Thymus (tissue), 11 donors: Measurements from ENCODE around the gene CXorf49B. TPM values are rescaled to one million over a fixed set of nuclear protein-coding genes. Genes with fewer than 3 reads are reported as not detected.
"Not testable (repeated sequence)": the region's sequence is repeated elsewhere in the genome, so short reads cannot be mapped to it uniquely, and the experiment has no call there.

Experiments
- DNase-seq, 9 donors: peaks; one replicate each; pipeline ENCODE4 v3.0.0-alpha.2; 2013; ENCODE audit warnings: low spot score in 9 of 9, low read depth in 6 of 9, missing footprints in 1 of 9
- H3K27ac ChIP-seq, 2 donors: one replicate each; pipeline ENCODE4 v1.5.1; 2013; ENCODE audit warnings: control low read depth in 1 of 2, low read depth in 1 of 2, low read length in 1 of 2, mild to moderate bottlenecking in 1 of 2, moderate library complexity in 1 of 2
- H3K27me3 ChIP-seq, 2 donors: one replicate each; pipeline ENCODE4 v1.5.1; 2013; ENCODE audit warnings: low read length in 1 of 2; ENCODE audit not compliant: control insufficient read depth in 2 of 2, insufficient read depth in 1 of 2
- H3K36me3 ChIP-seq, 2 donors: one replicate each; pipeline ENCODE4 v1.5.1; 2013; ENCODE audit warnings: low read length in 1 of 2, mild to moderate bottlenecking in 1 of 2, moderate library complexity in 1 of 2; ENCODE audit not compliant: control insufficient read depth in 2 of 2, insufficient read depth in 2 of 2
- H3K4me1 ChIP-seq, 2 donors: one replicate each; pipeline ENCODE4 v1.5.1; 2013; ENCODE audit warnings: low read length in 2 of 2; ENCODE audit not compliant: control insufficient read depth in 2 of 2, insufficient read depth in 2 of 2
- H3K4me3 ChIP-seq, 2 donors: one replicate each; pipeline ENCODE4 v1.5.1; 2013; ENCODE audit warnings: low read length in 2 of 2, control low read depth in 1 of 2, mild to moderate bottlenecking in 1 of 2
- H3K9me3 ChIP-seq, 2 donors: one replicate each; pipeline ENCODE4 v1.5.1; 2013; ENCODE audit warnings: low read length in 1 of 2, mild to moderate bottlenecking in 1 of 2; ENCODE audit not compliant: control insufficient read depth in 2 of 2, insufficient read depth in 1 of 2
- WGBS: extraction: QIAGEN DNeasy Blood & Tissue Kit; methylation state at CpG from one replicate; pipeline ENCODE4 v1.1.7; 2013; 5-methylcytosine and 5-hydroxymethylcytosine counted together
- polyA plus RNA-seq: library from polyadenylated mRNA; stranded (reverse); fragments of 200-250 nt; gene quantifications from one replicate; pipeline ENCODE4 v1.2.3, GENCODE V29; 2013
- total RNA-seq: library from RNA; stranded (reverse); fragments of 120-200 nt; gene quantifications from one replicate; pipeline ENCODE4 v1.2.4, GENCODE V29; 2013
- donor health status: healthy.

The CXorf49B gene
- total and polyA plus RNA-seq, 2 donors, result 0.52 to 2.2 TPM

- not testable (repeated sequence) for H3K27ac ChIP-seq, H3K9me3 ChIP-seq, H3K4me1 ChIP-seq, H3K27me3 ChIP-seq, DNase-seq, H3K4me3 ChIP-seq, H3K36me3 ChIP-seq
- WGBS, result no CpG with 5 or more reads among the region's 8 CpGs
Measured at GRCh38 chrX:71765613-71766012, 2.5 kb downstream of the CXorf49B start.

- no CpG with 5 or more reads among the region's 14 CpGs for WGBS
- not testable (repeated sequence) for H3K4me1 ChIP-seq, H3K27ac ChIP-seq, H3K27me3 ChIP-seq, H3K9me3 ChIP-seq, H3K4me3 ChIP-seq, DNase-seq, H3K36me3 ChIP-seq
Measured at GRCh38 chrX:71767134-71767533, 4.0 kb downstream of the CXorf49B start.

GRCh38 chrX:71778322-71778721 is 15.2 kb downstream of the CXorf49B start:
- not testable (repeated sequence) for DNase-seq, H3K4me3 ChIP-seq, H3K36me3 ChIP-seq, H3K27ac ChIP-seq, H3K4me1 ChIP-seq, H3K9me3 ChIP-seq, H3K27me3 ChIP-seq
- no CpG with 5 or more reads among the region's 12 CpGs for WGBS

- H3K4me3 ChIP-seq, H3K4me1 ChIP-seq, DNase-seq, H3K36me3 ChIP-seq, H3K27ac ChIP-seq, H3K9me3 ChIP-seq, H3K27me3 ChIP-seq: not testable (repeated sequence)
- WGBS, result no CpG with 5 or more reads among the region's 10 CpGs
Measured at GRCh38 chrX:71782225-71782949, 19.2 kb downstream of the CXorf49B start.

GRCh38 chrX:71782950-71783299 is 19.8 kb downstream of the CXorf49B start:
- H3K4me3 ChIP-seq, DNase-seq, H3K9me3 ChIP-seq, H3K4me1 ChIP-seq, H3K27ac ChIP-seq, H3K27me3 ChIP-seq, H3K36me3 ChIP-seq: not testable (repeated sequence)
- WGBS, result no CpG with 5 or more reads among the region's 7 CpGs

GRCh38 chrX:71783569-71784347 is 20.6 kb downstream of the CXorf49B start:
- no CpG with 5 or more reads among the region's 20 CpGs for WGBS
- H3K27ac ChIP-seq, H3K27me3 ChIP-seq, H3K36me3 ChIP-seq, DNase-seq, H3K4me3 ChIP-seq, H3K4me1 ChIP-seq, H3K9me3 ChIP-seq: not testable (repeated sequence)

GRCh38 chrX:71784348-71784983 is 21.3 kb downstream of the CXorf49B start:
- H3K36me3 ChIP-seq, DNase-seq, H3K27me3 ChIP-seq, H3K9me3 ChIP-seq, H3K4me3 ChIP-seq, H3K4me1 ChIP-seq, H3K27ac ChIP-seq: not testable (repeated sequence)
- no CpG with 5 or more reads among the region's 15 CpGs for WGBS

GRCh38 chrX:71806450-71806849 is 43.3 kb downstream of the CXorf49B start:
- not testable (repeated sequence) for H3K27me3 ChIP-seq, DNase-seq, H3K4me3 ChIP-seq, H3K27ac ChIP-seq, H3K4me1 ChIP-seq, H3K36me3 ChIP-seq, H3K9me3 ChIP-seq
- WGBS, result 95% methylated on average over 5 of the region's 5 CpGs

- H3K36me3 ChIP-seq, result no peaks in the 10 kb centered on the region
- H3K9me3 ChIP-seq, result no peaks in the 10 kb centered on the region
- no peak overlapping the region for H3K27ac ChIP-seq
- no peak overlapping the region for H3K4me3 ChIP-seq
- DNase-seq, result no peak
- WGBS, result 87% methylated on average over 10 of the region's 10 CpGs
- no peaks in the 10 kb centered on the region for H3K4me1 ChIP-seq
- H3K27me3 ChIP-seq, result no peaks in the 10 kb centered on the region
Measured at GRCh38 chrX:71809886-71810285, 46.7 kb downstream of the CXorf49B start.
